Activated CD4-positive, alpha-beta T cell treated with anti-CD3 and anti-CD28 coated beads, Interleukin-2, amount 10 ng/mL, durations not matched to agents 24 days and 14 days (primary cell): ENCODE data around the gene COL20A1. TPM values are rescaled to one million over a fixed set of nuclear protein-coding genes. Genes with fewer than 3 reads are reported as not detected.

Source experiments
- DNase-seq: peaks from one replicate; pipeline ENCODE4 v3.0.0; 2022
- H3K27ac Mint-ChIP-seq: one replicate; pipeline ENCODE4 v1.8.0; 2022; ENCODE audit warnings: mild to moderate bottlenecking, mixed read lengths
- H3K27me3 Mint-ChIP-seq: one replicate; pipeline ENCODE4 v1.8.0; 2022; ENCODE audit warnings: mixed read lengths
- H3K36me3 Mint-ChIP-seq: one replicate; pipeline ENCODE4 v1.8.0; 2022; ENCODE audit warnings: low read depth, mild to moderate bottlenecking, mixed read lengths
- H3K4me1 Mint-ChIP-seq: one replicate; pipeline ENCODE4 v1.8.0; 2021; ENCODE audit warnings: mixed read lengths
- H3K4me3 Mint-ChIP-seq: one replicate; pipeline ENCODE4 v1.8.0; 2022; ENCODE audit warnings: mild to moderate bottlenecking, moderate library complexity, mixed read lengths
- H3K9me3 Mint-ChIP-seq: one replicate; pipeline ENCODE4 v1.8.0; 2021; ENCODE audit warnings: mixed read lengths
- intact Hi-C: fragments of 100-400 bp; cut with micrococcal nuclease; formaldehyde crosslinking; loops from one replicate; pipeline ENCODE4 v1.15.1; 2023
- total RNA-seq: library from RNA; stranded (reverse); gene quantifications from 2 replicates; pipeline ENCODE4 v1.2.3, GENCODE V29; 2022

COL20A1 gene
- total RNA-seq, 1 donor from 2014 or later, result not detected

GRCh38 chr20:63365601-63366389, 72.8 kb downstream of the COL20A1 start:
- intact Hi-C loops, result no loop called here
- no peak overlapping the region for H3K4me3 Mint-ChIP-seq
- no peaks in the 10 kb centered on the region for H3K9me3 Mint-ChIP-seq
- H3K27me3 Mint-ChIP-seq, result peaks cover 7% of the 10 kb centered on the region
- H3K27ac Mint-ChIP-seq, result no peak overlapping the region
- no peak for DNase-seq
- no peaks in the 10 kb centered on the region for H3K36me3 Mint-ChIP-seq
- H3K4me1 Mint-ChIP-seq, result no peaks in the 10 kb centered on the region

- Mint-ChIP-seq H3K27me3 (peaks cover 7% of the 10 kb centered on the region), H3K9me3 (no peaks in the 10 kb centered on the region), H3K27ac (no peak overlapping the region), H3K4me3 (no peak overlapping the region), H3K4me1 (no peaks in the 10 kb centered on the region), H3K36me3 (no peaks in the 10 kb centered on the region)
- no peak for DNase-seq
- intact Hi-C loops, result no loop called here
Observed at GRCh38 chr20:63366390-63367365, 73.7 kb downstream of the COL20A1 start.

GRCh38 chr20:63367446-63368055, 74.6 kb downstream of the COL20A1 start:
- Mint-ChIP-seq H3K27me3 (peaks cover 4% of the 10 kb centered on the region), H3K4me3 (no peak overlapping the region), H3K9me3 (no peaks in the 10 kb centered on the region), H3K36me3 (no peaks in the 10 kb centered on the region), H3K4me1 (no peaks in the 10 kb centered on the region), H3K27ac (no peak overlapping the region)
- no peak for DNase-seq
- intact Hi-C loops, result no loop called here

- H3K36me3 Mint-ChIP-seq, result no peaks in the 10 kb centered on the region
Observed at GRCh38 chr20:63368151-63368550, 75.2 kb downstream of the COL20A1 start.

GRCh38 chr20:63369024-63369530, 76.1 kb downstream of the COL20A1 start:
- no peaks in the 10 kb centered on the region for H3K4me1 Mint-ChIP-seq
- DNase-seq, result no peak
- H3K36me3 Mint-ChIP-seq, result no peaks in the 10 kb centered on the region
- H3K27ac Mint-ChIP-seq, result no peak overlapping the region
- H3K4me3 Mint-ChIP-seq, result no peak overlapping the region
- H3K9me3 Mint-ChIP-seq, result no peaks in the 10 kb centered on the region
- no peaks in the 10 kb centered on the region for H3K27me3 Mint-ChIP-seq
- intact Hi-C loops, result no loop called here

More at GRCh38 chr20:63368151-63368550, 75.2 kb downstream of the COL20A1 start:
- no peak overlapping the region for H3K27ac Mint-ChIP-seq
- no peak for DNase-seq
- no peak overlapping the region for H3K4me3 Mint-ChIP-seq
- H3K4me1 Mint-ChIP-seq, result no peaks in the 10 kb centered on the region
- H3K27me3 Mint-ChIP-seq, result no peaks in the 10 kb centered on the region
- H3K9me3 Mint-ChIP-seq, result no peaks in the 10 kb centered on the region
- intact Hi-C loops, result no loop called here

GRCh38 chr20:63369724-63370617, 77.0 kb downstream of the COL20A1 start:
- Mint-ChIP-seq H3K27me3 (no peaks in the 10 kb centered on the region), H3K4me1 (no peaks in the 10 kb centered on the region), H3K36me3 (no peaks in the 10 kb centered on the region), H3K27ac (no peak overlapping the region), H3K4me3 (no peak overlapping the region), H3K9me3 (no peaks in the 10 kb centered on the region)
- intact Hi-C loops, result no loop called here
- DNase-seq, result no peak

- Mint-ChIP-seq H3K36me3 (no peaks in the 10 kb centered on the region), H3K4me3 (no peak overlapping the region), H3K27ac (no peak overlapping the region), H3K9me3 (no peaks in the 10 kb centered on the region), H3K4me1 (no peaks in the 10 kb centered on the region), H3K27me3 (no peaks in the 10 kb centered on the region)
- no peak for DNase-seq
- intact Hi-C loops, result no loop called here
Observed at GRCh38 chr20:63370618-63371187, 77.7 kb downstream of the COL20A1 start.

GRCh38 chr20:63371291-63371865, 78.4 kb downstream of the COL20A1 start:
- Mint-ChIP-seq H3K27ac (no peak overlapping the region), H3K4me1 (no peaks in the 10 kb centered on the region), H3K36me3 (no peaks in the 10 kb centered on the region), H3K27me3 (peaks cover 2% of the 10 kb centered on the region), H3K9me3 (no peaks in the 10 kb centered on the region), H3K4me3 (no peak overlapping the region)
- intact Hi-C loops, result no loop called here
- DNase-seq, result no peak

GRCh38 chr20:63372971-63373885, 80.2 kb downstream of the COL20A1 start:
- H3K36me3 Mint-ChIP-seq, result no peaks in the 10 kb centered on the region
- H3K4me3 Mint-ChIP-seq, result no peak overlapping the region
- H3K27ac Mint-ChIP-seq, result no peak overlapping the region
- no peaks in the 10 kb centered on the region for H3K9me3 Mint-ChIP-seq
- intact Hi-C loops, result no loop called here
- peaks cover 6% of the 10 kb centered on the region for H3K27me3 Mint-ChIP-seq
- no peaks in the 10 kb centered on the region for H3K4me1 Mint-ChIP-seq
- DNase-seq, result no peak

GRCh38 chr20:63373996-63374395, 81.0 kb downstream of the COL20A1 start:
- peaks cover 6% of the 10 kb centered on the region for H3K27me3 Mint-ChIP-seq
- intact Hi-C loops, result no loop called here

GRCh38 chr20:63374504-63374903, 81.5 kb downstream of the COL20A1 start:
- intact Hi-C loops, result no loop called here
- no peak overlapping the region for H3K27ac Mint-ChIP-seq
- H3K36me3 Mint-ChIP-seq, result no peaks in the 10 kb centered on the region
- no peaks in the 10 kb centered on the region for H3K9me3 Mint-ChIP-seq
- H3K4me3 Mint-ChIP-seq, result no peak overlapping the region
- H3K27me3 Mint-ChIP-seq, result peaks cover 6% of the 10 kb centered on the region
- no peak for DNase-seq
- H3K4me1 Mint-ChIP-seq, result no peaks in the 10 kb centered on the region

More at GRCh38 chr20:63373996-63374395, 81.0 kb downstream of the COL20A1 start:
- no peak for DNase-seq
- Mint-ChIP-seq H3K36me3 (no peaks in the 10 kb centered on the region), H3K9me3 (no peaks in the 10 kb centered on the region), H3K4me1 (no peaks in the 10 kb centered on the region), H3K27ac (no peak overlapping the region), H3K4me3 (no peak overlapping the region)

- H3K4me3 Mint-ChIP-seq, result no peak overlapping the region
- no peaks in the 10 kb centered on the region for H3K36me3 Mint-ChIP-seq
- intact Hi-C loops, result no loop called here
- no peak overlapping the region for H3K27ac Mint-ChIP-seq
- no peaks in the 10 kb centered on the region for H3K4me1 Mint-ChIP-seq
- DNase-seq, result no peak
- peaks cover 6% of the 10 kb centered on the region for H3K27me3 Mint-ChIP-seq
- no peaks in the 10 kb centered on the region for H3K9me3 Mint-ChIP-seq
Observed at GRCh38 chr20:63375438-63375837, 82.5 kb downstream of the COL20A1 start.
